Measurements from ENCODE around the gene DSCAM. TPM values are rescaled to one million over a fixed set of nuclear protein-coding genes. Genes with fewer than 3 reads are reported as not detected.

The DSCAM gene
- total RNA-seq, 4 donors from 2014 or later, result not detected

DNA sequence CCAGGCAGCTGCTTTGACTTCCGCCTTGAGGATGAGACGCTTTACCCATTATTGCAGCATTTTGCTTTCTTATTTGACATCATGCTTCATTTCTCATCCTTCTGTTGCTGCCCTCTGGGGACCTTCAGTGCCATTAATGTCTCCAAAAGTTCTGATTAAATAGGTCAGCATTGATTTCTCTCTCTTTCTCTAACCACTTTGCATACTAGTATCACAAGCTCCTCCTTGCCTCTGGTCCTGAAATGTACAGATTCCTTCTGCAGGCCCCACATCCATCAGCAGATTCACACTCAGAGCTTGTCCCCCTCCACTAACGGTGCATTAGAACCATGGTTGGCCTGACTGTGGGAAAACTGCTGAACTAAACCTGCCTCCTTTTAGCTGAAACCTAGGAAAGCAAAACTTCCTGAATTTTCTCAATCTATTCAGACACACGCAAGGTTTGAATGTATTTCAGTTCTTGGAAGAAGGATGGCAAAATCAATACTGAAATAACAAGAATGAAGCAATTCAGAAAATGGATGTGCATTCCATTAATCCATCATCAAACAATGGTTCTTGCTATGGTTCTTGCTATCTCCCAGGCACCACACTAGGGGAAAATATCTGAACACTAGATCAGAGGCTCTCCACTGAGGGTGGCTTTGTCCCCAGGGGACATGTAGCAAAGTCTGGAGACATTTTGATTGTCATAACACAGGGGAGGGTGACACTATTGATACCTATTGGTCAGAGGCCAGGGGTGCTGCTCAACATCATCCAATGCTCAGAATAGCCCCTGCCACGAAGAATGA lies 825.2 kb downstream of the DSCAM start:
- WGBS, 2 donors, result 75 to 86% methylated on average over 5 of the region's 5 CpGs
- intact Hi-C loops (cut with DNase I; ENCODE audit: low total_unique reads), result no loop called here
- peak in 1 of 2 donors; percentile 29 for DNase-seq (ENCODE audit: low spot score in 2 of 2)
- no peak for TF ChIP-seq POLR2A (IDR thresholded peaks at IDR 0.05)
- TF ChIP-seq, protein P1, sequence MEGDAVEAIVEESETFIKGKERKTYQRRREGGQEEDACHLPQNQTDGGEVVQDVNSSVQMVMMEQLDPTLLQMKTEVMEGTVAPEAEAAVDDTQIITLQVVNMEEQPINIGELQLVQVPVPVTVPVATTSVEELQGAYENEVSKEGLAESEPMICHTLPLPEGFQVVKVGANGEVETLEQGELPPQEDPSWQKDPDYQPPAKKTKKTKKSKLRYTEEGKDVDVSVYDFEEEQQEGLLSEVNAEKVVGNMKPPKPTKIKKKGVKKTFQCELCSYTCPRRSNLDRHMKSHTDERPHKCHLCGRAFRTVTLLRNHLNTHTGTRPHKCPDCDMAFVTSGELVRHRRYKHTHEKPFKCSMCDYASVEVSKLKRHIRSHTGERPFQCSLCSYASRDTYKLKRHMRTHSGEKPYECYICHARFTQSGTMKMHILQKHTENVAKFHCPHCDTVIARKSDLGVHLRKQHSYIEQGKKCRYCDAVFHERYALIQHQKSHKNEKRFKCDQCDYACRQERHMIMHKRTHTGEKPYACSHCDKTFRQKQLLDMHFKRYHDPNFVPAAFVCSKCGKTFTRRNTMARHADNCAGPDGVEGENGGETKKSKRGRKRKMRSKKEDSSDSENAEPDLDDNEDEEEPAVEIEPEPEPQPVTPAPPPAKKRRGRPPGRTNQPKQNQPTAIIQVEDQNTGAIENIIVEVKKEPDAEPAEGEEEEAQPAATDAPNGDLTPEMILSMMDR (IDR thresholded peaks at IDR 0.05), result no peak
- no peak overlapping the region for H3K4me3 ChIP-seq (ENCODE audit: low read depth, poor library complexity, severe bottlenecking)

DNA sequence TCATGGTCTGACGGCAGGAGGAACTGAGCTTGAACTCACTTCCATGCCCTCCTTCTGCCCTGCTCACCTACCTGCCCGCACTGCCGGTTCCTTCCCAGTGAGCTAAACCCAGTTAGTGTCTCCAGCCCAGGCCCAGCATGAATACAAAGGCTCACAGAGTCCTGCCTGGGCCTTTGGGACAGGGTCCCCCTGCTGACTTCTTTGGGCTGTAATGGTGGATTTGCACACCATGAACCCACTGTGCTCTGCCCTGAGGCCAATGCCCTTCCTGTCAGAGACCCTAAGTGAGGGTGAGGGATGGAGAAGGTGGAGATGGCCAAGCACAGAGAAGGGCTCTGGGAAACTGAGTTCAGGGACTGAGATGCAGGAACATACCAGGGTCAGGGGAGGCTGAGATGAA lies 826.3 kb downstream of the DSCAM start:
- 96 to 98% methylated on average over 3 of the region's 3 CpGs for WGBS, 2 donors
- peak in 1 of 2 donors; percentile 50 for DNase-seq (ENCODE audit: low spot score in 2 of 2)
- intact Hi-C loops (cut with DNase I; ENCODE audit: low total_unique reads), result no loop called here
- no peak overlapping the region for H3K4me3 ChIP-seq (ENCODE audit: low read depth, poor library complexity, severe bottlenecking)
- TF ChIP-seq, protein P1 (IDR thresholded peaks at IDR 0.05), result no peak
- TF ChIP-seq POLR2A (IDR thresholded peaks at IDR 0.05), result no peak

DNA sequence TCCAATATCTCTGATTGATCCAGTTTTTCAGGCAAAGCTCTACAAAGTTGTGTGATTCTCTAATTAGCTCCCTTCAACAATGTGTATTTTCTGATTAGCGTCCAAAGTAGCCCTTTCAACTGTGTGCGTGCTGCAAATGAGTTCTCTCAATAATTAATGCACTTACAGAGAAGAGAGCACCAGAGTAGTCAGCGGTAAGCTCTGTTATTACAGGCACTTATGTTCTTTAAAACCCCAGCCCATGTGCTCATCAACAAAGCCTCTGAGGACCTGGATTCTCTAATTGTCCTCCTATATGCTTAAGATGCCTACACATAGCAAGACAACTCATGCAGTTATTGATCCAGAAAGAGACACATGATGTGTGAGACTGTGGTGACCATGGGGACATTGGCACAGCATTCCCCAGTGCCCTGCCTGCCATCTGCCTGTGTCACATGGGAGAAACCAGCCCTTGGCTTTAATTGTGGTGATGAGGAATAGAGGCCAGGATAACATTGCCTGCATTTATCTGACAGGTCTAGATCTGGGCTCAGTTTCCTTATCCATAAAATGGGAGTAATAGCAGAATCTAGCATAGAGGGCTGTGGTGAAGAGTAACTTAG lies 828.0 kb downstream of the DSCAM start:
- no peak overlapping the region for H3K4me3 ChIP-seq (ENCODE audit: low read depth, poor library complexity, severe bottlenecking)
- intact Hi-C loops (cut with DNase I; ENCODE audit: low total_unique reads), result no loop called here
- TF ChIP-seq, protein P1 (IDR thresholded peaks at IDR 0.05), result no peak
- TF ChIP-seq POLR2A (IDR thresholded peaks at IDR 0.05), result no peak
- peak in 1 of 2 donors; percentile 18 for DNase-seq (ENCODE audit: low spot score in 2 of 2)
- WGBS, 2 donors, result 91 to 97% methylated on average over 3 of the region's 3 CpGs

DNA sequence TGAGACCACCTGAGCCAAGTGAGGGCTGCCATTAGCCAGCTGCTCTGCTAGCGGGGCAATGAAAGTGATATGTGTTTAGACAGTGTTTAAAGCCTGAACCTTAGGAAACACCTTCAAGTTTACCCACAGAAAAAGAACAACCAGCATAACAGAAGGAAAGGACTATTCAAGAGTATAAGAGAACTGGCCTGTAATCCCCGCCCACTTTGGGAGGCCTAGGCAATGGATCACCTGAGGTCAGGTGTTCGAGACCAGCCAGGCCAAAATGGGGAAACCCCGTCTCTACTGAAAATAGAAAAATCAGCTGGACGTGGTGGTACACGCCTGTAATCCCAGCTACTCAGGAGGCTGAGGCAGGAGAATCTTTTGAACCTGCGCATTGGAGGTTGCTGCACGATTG lies 830.3 kb downstream of the DSCAM start:
- DNase-seq (ENCODE audit: low spot score in 2 of 2), result peak in 1 of 2 donors; percentile 67
- H3K4me3 ChIP-seq (ENCODE audit: low read depth, poor library complexity, severe bottlenecking), result no peak overlapping the region
- TF ChIP-seq, protein P1 (IDR thresholded peaks at IDR 0.05), result no peak
- TF ChIP-seq POLR2A (IDR thresholded peaks at IDR 0.05), result no peak
- WGBS, 2 donors, result 83 to 89% methylated on average over 8 of the region's 8 CpGs
- intact Hi-C loops (cut with DNase I; ENCODE audit: low total_unique reads), result no loop called here

DNA sequence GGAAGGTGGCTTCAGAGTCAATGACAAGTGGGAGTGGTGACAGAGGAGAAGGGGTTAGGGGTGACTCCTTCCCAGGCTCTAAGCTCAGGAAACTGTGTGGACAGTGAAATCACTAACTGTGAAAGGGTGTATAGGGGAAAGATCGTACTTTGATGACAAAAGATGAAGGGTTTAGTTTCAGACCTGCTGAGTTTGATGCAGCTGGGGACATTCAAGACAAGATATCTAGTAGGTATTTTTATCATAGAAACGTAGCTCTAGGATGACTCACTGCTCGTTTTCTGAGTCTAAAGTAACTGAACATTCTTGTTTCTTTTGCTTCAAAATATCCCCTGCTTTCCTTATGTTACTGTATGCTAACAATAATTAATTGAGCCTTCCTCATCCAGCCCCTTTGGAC lies 830.7 kb downstream of the DSCAM start:
- no peak for DNase-seq (ENCODE audit: low spot score in 2 of 2)
- intact Hi-C loops (cut with DNase I; ENCODE audit: low total_unique reads), result no loop called here
- TF ChIP-seq, protein P1 (IDR thresholded peaks at IDR 0.05), result no peak
- TF ChIP-seq POLR2A (IDR thresholded peaks at IDR 0.05), result no peak

More for the DNA sequence above, 830.7 kb downstream of the DSCAM start:
- 43 to 51% methylated on average over 3 of the region's 3 CpGs for WGBS, 2 donors
- H3K4me3 ChIP-seq (ENCODE audit: low read depth, poor library complexity, severe bottlenecking), result no peak overlapping the region
